OCI-LY3 (cell line): ENCODE results near the gene RRAGD.

Source experiments
- EZH2phosphoT487 ChIP-seq: fragments of 200-600 bp; shearing (Covaris generic); IDR thresholded peaks from 2 replicates; pipeline ENCODE4 v1.6.1; 2018; ENCODE audit warnings: antibody characterized with exemption, mixed run types, low read depth
- TF ChIP-seq, protein P1 (sequence below): fragments of 200-600, 300-600 bp; sonication (generic); IDR thresholded peaks from 2 replicates; pipeline ENCODE4 v1.5.1; 2014; ENCODE audit warnings: antibody characterized with exemption, low read length, low read depth

DNA sequence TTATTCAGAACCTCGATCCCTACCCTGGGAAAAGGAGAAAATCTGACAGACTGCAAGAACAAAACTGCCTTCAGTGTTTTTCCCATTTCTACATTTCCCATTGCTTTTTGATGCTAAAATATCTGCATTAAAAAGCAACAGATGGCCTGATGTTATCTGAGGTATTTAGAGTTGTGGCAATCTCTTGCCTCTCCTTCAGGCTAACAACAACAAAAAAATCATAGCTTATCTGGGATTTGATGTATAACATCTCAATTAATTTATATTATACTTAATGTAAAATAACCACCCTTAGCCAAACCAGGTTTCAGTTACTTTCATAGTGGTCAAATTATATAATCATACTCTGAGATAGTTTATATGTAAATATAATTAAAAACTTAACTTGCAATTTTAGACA, 81.2 kb downstream of the RRAGD start:
- TF ChIP-seq, protein P1, sequence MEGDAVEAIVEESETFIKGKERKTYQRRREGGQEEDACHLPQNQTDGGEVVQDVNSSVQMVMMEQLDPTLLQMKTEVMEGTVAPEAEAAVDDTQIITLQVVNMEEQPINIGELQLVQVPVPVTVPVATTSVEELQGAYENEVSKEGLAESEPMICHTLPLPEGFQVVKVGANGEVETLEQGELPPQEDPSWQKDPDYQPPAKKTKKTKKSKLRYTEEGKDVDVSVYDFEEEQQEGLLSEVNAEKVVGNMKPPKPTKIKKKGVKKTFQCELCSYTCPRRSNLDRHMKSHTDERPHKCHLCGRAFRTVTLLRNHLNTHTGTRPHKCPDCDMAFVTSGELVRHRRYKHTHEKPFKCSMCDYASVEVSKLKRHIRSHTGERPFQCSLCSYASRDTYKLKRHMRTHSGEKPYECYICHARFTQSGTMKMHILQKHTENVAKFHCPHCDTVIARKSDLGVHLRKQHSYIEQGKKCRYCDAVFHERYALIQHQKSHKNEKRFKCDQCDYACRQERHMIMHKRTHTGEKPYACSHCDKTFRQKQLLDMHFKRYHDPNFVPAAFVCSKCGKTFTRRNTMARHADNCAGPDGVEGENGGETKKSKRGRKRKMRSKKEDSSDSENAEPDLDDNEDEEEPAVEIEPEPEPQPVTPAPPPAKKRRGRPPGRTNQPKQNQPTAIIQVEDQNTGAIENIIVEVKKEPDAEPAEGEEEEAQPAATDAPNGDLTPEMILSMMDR: no peak
- TF ChIP-seq EZH2phosphoT487: no peak
